Adrenal gland (tissue), 5 donors: Measurements from ENCODE around the gene VAPA.

Experiments used
- CTCF ChIP-seq, 6 experiments: fragments of 450-650 bp in 4 of 6; fragments of 200-600 bp in 2 of 6; sonication (generic) in 1 of 6; IDR thresholded peaks; 1 replicate in 5 of 6; 2 replicates in 1 of 6; pipeline versions ENCODE4 v1.5.1 to v1.8.0; 2016 to 2021; ENCODE audit warnings: antibody characterized with exemption in 6 of 6, mild to moderate bottlenecking in 2 of 6, moderate library complexity in 1 of 6
- POLR2A ChIP-seq, 2 donors: fragments of 450-650 bp; IDR thresholded peaks; one replicate each; pipeline ENCODE4 v1.6.1; 2017; ENCODE audit warnings: antibody characterized with exemption in 2 of 2, mild to moderate bottlenecking in 2 of 2, moderate library complexity in 1 of 2
- donor health status: DM: no; HTN: no; CAD: no.

DNA sequence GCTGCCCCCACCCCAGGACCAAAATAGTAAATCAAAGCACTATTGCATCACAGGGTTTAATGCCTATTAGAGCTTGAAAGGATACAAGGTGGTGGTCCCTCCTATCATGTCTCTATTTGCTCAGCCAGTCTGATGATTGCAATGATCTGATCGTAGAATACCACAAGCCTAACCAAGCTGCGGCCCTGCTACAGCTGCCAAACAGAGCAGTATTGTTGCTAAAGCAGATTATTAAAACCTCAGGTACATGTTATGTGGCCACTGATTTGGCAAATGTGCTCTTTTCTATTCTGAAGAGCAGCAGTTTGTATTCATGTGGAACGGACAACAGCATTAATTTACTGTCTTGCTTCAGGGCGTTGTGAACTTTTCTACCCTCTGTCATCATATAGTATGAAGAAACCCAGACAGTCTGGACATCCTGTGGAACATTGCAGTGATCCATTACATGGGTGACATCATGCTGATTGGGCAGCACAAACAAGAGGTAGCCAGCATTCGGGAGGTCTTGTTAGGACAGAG, 8.4 kb upstream of the VAPA start:
- no peak for TF ChIP-seq CTCF (IDR thresholded peaks at IDR 0.05)
- TF ChIP-seq POLR2A (IDR thresholded peaks at IDR 0.05), result no peak
